NCI-H1694 treated with DMSO at 0.1 percent for 48 hours (cell line): ENCODE measurements around the gene CRTC3.

ENCODE experiments used
- DNase-seq: peaks from one replicate; lab custom pipeline; 2025; lab: John Stamatoyannopoulos, UW

CRTC3 gene

DNA sequence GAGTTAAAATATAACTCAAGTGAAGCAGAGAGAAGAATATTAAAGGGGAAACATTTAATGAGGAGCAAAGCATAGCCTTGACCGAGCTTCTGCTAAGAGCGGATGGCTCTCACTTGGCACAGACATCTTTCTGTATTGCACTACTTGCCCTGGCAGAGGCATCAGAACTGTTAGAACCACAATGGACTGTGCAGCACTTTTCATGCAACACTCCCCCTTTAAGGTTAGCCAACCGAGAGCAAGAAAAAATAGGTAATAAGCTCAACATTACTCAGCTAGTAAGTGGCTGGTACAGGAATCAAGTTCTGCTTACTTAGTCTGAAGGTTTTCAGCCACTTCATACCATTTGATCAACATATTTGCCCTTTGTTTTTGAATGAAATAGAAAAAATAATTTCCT is 33.7 kb downstream of the CRTC3 start:
- no peak for DNase-seq

DNA sequence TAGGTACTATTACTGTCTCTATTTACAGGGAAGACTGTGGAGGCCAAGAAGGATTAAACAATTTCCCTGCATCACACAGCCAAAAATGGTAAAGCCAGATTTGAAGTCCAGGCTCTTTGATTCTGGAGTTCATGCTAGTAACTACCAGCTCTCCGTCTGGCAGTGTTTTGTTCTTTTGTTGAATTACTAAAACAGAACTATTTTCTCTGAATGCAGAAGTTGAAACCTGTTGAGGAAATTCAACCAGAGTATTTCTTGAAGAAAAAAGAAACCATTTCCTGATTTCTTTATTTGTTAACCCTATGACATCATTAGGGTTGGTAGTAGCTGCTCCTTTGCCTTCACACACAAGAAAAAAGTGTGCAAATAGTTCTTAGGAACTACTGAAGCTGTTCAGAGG is 34.3 kb downstream of the CRTC3 start:
- DNase-seq = no peak

DNA sequence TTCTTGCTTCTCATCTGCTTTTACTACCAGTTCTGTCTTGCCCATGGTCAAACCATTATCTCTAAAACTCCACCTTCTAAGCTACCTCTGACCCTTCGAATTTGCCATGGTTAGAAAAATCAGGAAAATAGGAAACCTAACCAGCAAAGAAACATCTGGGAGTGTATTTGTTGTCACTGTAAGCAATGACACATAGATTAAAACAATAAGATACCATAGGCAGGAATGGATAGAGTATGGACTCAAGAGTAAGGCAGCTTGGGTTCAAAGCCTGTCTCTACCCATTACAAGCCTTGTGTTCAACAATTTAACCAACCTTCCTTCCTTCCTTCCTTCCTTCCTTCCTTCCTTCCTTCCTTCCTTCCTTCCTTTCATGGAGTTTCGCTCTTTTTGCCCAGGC is 34.9 kb downstream of the CRTC3 start:
- no peak for DNase-seq

DNA sequence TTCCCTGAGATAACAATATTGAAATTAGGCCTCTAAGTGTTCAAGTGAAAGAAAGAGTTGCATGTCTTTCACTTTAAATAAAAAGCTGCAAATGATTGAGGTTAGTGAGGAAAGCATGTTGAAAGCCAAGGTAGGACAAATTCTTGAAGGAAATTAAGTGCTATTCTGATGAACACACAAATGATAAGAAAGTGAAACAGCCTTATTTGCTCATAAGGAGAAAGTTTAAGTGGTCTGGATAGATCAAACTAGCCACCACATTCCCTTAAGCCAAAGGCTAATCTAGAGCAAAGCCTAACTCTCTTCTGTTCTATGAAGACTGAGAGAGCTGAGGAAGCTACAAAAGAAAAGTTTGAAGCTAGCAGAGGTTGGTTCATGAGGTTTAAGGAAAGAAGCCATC is 36.1 kb downstream of the CRTC3 start:
- DNase-seq = no peak

DNA sequence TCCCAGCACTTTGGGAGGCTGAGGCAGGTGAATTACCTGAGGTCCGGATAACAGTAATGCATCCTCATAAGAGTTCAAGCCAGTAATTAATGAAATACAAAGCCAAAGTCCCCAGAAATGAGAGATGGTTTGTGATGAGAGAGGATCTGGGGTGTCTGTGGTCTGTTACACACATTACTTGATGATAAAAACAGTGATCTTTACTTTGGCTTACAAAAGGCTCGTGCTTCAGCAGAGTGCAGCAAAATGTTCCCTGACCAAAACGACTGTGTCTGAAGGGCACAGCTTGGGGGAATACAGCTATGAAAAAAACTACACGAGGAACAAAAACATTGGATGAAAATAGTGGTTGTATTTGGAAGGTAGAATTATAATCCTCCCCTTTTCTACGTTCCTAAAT is 40.9 kb downstream of the CRTC3 start:
- DNase-seq = no peak

DNA sequence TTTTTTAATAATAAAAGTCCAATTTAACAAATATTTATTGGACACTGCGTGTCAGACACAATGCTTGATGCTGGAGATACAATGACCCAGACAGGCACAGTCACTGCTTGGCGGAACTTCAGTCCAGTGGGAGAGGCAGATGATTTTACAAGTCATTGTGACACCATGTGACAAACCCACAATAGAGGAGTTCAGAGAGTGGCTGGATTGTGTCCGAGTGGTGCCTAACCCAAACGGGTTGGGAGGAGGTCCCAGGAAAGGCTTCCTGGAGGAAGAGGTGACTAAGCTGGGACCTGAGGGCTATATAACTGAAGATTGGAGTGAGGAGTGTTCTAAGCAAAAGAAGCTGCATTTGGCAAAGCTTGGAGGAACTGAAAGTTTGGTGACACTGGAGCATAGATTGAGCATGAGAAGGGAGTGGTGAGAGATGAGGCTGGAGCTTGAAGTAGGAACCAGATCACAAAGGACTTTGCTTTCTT is 41.4 kb downstream of the CRTC3 start:
- DNase-seq = no peak

DNA sequence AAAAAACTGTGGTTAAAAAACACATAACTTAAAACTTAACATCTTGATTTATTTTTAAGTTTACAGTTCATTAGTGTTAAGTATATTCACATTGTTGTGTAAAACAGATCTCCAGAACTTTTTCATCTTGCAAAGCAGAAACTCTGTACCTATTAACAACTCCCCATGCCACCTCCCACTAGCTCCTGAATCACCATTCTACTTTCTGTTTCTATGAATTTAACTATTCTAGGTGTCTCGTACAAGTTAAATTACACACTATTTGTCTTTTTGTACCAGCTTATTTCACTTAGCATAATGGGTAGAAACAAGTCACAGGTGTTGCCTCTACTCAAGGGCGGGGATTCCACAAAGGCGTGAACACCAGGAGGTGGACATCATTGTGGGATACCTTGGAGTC is 43.2 kb downstream of the CRTC3 start:
- no peak for DNase-seq

DNA sequence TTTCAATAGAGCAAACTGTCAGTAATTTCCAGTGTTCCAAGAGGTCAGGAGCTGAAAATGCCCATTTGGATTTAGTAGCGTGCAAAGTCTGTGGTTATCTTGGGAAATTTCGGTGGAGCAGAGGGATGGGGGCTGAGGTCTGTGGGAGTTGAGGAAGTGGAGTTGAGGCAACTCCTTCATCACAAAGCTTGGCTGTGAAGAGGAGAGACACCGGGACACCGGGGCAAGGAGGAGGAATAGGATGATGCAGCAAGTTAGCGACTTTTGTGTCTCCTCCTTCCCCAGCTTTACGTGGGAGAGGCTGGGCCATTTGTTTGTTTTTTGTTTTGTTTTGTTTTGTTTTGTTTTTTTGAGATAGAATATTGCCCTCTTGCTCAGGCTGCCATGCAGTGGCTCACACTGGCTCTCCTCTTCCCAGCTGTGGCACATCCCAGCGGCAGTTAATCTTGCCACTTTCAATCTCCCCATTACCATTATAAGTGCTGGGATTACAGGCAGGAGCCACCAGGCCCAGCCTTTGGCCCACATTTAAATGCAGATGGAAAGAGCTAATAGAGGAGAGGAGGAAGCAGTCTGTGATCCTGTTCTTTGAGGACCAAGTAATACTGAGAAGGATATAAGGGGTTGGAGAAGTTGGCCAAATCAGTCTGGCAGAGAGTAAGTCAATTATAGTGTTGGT is 47.1 kb downstream of the CRTC3 start:
- no peak for DNase-seq

DNA sequence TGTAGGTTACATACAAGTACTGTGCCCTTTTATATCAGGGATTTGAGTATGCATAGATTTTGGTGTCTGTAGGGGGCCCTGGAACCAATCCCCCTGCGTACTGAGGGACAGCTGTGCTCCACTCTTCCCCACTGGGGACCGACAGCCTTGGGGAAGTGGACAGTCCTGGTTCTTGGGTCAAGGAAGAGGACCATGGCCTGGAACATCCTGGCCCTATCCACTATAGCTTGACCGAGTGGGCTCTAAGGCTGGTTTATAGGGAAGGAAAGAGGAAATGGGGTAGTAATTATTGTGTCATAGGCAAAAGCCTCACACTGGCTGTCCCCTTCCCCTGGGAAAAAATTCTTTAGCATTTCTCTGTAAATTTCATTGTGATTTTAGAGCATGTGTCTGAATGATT is 49.5 kb downstream of the CRTC3 start:
- DNase-seq = no peak

DNA sequence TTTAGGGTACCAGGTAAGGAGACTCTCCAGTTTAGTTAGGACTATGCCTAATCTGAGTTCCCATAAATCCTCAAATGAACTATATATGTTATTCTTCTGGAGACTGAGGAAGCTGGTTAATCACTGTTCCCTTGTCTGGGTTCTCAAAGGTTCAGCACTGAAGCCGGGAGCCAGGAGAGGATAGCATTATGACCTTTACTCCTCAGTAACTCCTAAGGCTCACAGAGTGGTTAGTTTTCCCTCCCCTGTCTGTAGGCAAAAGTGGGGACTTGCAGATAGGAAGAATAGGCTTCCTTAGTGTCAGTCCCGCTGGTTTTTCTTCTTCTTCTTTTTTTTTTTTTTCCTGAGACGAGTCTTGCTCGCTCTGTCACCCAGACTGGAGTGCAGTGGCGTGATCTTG is 50.4 kb downstream of the CRTC3 start:
- DNase-seq = no peak

DNA sequence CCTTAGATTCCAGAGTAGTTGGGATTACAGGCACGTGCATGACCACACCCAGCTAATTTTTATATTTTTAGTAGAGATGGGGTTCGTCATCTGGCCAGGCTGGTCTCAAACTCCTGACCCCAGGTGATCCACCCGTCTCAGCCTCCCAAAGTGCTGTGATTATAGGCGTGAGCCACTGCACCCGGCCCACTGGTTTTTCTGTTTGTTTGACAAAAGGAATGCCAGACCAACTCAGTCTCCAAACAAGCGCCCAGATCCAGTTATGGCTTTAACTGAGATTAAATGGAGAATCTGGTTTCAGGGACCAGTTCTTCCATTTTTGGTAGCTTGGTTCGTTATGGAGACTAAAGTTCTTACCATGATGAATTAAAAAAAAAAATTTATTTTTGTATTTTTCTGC is 50.8 kb downstream of the CRTC3 start:
- DNase-seq = no peak

DNA sequence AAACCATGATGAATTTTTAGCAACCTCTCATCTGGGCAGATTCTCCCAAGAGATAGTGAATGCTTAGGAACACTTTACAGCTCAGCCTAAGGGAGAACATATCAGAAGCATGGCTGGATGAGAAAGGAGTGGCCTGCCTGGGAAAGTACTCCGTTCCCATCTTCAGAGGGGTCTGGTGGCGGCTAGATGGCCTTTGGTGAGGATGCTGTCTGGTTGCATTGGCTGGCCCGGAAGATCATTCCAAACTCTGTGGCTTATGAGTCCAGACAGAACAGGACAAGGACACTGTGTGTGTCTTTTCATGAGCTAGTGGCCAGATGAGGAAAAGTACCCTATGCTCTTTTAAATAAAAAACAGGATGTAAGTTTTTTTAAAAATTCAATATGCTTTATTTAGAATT is 51.2 kb downstream of the CRTC3 start:
- no peak for DNase-seq

DNA sequence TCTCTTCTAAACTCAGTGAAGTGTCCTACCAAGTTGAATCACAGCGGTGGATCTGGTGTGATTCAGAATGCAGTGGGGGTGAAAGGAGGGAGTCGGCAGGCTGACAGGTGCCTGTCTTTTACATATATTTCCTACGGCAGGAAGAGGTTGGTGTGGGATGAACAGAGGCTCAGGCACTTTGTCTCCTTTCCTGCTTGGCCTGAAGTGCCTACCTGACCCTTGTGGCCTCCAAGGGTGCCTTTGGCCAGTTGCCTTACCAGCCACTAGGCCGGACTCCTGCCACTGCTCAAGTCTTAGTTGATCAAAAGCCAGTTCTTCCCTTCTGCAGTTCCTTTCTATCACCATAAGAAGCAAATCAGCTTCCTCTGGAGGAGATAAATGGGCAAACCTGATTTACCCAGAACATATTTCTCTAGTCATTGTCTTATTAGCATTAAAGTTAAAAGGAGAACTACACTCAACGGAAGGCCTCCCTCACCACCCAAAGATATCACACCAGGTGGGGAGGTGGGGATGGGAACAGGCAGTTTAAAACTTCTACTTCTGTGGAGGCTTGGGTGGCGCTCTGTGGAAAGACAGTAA is 52.1 kb downstream of the CRTC3 start:
- DNase-seq = no peak

DNA sequence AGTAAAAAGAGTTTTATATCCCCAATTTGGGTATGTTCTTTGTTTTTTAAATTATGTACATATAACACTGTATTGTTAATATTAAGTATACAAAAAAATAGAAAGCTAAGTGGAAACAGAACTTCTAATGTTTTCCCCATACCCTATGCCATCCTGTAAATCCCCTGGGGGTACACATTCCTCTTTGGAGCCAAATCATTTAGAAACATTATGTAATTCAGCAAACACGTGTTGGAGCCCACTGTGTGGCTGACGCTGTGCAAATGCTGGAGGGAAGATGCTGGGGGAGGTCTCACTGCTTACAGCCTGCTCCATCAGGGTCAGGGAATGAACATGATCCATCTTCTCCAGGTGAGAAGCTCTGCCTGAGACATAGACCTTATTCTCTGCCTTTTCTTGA is 52.8 kb downstream of the CRTC3 start:
- no peak for DNase-seq

DNA sequence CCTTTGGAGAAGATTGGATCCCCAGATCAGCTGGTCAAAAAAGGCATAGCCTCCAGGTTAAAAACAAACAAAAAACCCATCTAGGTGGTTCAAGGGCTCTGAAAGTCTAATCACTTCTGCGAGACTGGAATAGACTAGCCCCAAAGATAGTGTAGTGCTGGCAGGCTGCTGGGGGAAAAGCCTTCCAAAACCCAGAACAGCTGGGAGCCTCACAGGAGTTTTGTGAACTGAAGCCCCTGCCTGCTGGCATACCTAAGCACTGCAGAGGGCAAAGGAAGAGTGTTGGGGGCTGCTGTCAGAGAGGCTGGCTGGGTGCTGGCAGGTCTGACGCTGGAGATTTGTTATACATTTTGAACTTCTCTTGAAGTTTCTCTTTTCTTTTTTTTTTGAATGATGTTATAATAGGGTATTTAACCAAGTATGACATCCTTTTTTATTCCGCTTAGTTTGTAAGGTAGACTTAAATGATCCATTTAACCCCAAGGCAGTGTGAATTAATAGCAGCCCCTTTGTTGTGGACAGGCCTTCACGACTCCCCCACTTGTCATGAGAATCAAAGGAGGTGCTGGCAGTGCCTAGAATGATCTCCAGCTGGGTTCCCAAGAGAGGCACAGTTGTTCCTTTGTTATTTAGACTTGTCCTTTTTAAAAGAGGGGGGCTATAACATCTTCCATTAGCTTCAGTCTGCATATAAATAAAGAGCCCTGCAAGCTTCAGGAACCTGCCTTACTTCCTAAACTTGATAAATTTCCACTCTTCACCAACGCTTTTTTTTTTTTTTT is 53.9 kb downstream of the CRTC3 start:
- DNase-seq = no peak

DNA sequence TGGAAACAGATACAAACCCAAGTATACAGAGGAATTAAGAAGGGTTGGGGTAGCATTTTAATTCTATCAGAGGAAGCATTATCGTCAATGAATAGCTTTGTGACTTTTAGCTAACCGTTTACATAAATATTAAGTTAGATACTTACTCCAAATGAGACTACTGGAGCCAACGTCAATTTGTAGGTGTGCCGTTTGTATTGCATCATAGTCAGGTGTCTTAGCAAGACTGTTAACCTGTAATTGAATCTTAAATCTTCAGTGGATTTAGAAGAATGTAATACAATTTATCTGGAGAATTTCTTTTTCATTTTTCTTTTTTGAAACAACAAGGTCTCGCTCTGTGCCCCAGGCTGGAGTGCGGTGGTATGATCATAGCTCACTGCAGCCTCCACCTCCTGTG is 55.1 kb downstream of the CRTC3 start:
- DNase-seq = no peak

DNA sequence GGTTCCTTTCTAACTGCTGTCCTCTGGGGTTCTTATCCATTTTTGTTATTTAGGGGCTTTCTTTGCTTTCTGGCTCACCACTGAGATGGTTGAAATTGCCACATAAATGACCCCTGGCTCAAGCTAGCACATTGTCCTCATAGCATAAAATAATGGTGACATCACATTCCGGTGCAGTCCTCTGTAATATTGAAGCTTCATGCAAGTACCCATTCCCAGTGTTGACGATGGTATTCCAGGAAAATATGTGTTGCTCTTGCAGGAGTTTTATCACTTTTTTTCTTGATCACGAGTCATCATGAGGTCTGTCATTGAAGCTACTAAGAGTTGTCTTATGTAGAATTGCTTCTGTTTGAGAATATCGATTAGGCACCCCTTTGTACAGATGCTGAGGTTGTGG is 56.1 kb downstream of the CRTC3 start:
- no peak for DNase-seq

DNA sequence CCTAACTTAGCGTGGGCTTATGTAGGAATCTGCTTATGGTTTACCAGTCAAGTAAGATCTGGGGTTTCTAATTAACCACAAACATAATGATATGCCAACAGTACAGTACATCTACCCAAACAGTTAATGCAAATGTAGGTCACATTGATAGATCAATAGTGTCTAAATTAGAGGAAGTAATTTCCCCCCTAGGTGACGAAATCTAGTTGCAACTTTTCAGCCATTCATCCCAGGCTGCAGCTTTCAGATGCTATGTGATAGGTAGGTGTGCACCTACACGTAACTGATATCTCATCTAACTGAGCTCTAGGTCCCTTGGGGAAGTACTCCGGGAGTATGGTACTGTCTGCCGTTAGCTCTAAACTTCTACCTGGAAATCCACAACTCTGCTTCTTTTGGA is 57.2 kb downstream of the CRTC3 start:
- no peak for DNase-seq

DNA sequence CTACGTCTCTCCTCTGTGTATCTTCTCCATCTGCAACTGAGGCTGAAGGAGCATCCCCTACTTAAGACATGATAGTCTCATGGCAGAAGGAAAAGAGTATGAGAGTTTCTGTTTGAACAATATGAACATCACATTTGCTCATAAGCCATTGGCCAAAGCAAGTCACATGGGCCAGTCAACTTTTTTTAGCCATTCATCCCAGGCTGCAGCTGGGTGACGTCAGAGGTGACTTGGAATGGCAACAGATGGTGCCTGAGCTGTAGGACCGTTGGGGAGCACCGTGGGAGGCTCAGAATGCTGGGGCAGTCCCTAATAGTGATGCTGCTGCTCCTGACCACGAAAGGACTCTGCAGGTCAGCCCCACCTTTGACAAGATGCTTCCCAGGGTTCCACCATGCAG is 58.7 kb downstream of the CRTC3 start:
- DNase-seq = no peak

DNA sequence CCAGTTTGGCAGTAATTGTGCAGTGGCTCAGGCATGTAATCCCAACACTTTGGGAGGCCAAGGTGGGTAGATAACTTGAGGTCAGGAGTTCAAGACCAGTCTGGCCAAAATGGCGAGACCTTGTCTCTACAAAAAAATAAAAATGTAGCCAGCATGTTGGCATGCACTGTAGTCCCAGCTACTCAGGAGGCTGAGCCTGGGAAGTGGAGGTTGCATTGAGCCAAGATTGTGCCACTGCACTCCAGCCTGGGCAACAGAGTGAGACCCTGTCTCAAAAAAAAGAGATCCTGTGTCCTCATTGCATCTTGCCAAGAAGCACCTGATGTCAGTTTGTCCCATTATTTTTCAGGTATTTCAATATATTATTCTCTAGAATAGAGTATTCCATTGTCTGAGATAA is 61.8 kb downstream of the CRTC3 start:
- DNase-seq = no peak

DNA sequence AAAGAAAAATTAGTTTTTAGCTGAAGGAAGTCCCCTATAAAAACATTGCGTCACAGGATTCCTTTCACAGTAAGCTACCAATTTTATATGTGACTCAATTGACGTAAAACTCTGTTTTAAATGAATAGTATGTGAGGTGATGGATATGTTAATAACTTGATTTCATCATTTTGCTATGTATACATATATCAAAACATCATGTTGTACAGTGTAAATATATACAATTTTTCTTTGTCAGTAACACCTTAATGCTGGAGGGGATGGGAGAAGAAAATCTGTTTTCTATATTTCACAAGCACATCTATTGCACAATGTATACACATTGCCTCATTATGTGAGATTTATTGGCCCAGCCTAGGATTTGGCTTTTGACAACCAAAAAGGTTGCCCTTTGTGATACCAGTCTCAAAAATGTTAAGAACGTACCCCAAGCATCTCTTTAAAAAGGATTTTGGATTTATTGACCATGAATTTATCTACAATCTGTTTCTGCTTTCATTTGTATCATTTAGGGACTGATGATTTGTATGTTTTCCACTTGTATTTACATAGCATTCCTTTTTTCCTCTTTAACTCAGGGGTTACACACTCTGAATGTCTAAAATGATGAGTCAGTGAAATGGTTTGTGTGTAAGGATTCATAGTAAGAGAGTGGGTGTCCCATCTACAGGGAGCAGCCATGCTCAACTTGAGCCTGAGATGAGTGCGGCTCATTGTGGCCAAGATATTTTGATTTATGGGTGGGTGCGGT is 62.6 kb downstream of the CRTC3 start:
- no peak for DNase-seq

DNA sequence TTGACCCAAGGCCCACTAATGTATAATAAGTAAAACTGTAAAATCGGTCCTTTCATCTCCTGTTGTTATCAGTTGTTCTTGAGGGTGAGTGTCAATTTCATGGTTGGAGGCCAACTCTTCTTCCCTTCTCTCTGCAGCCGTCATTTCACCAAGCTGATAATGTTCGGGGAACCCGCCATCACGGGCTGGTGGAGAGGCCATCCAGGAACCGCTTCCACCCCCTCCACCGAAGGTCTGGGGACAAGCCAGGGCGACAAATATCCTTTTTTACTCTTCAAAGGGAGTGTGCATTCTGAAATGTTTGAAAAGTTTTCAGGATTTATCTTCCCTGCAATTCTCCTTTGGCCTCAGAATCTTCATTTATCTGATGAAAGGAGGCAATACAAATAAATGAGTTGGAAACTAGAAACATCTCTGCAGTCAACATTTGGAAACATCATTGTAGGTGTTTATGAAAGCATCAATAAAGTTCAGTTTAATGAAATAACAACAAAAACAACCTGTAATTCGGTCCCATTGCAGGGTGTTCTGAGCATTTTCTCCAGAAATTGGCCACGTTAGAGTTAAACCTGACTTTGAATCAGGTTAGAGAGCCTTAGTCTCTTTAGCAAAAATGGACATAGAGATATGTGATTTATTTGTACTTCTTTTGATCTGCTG is 63.9 kb downstream of the CRTC3 start:
- DNase-seq = no peak
